Rectal smooth muscle tissue (tissue), 1 donor: ENCODE data around the gene SAT1.

Experiments used
- H3K27ac ChIP-seq: one replicate; pipeline ENCODE4 v1.7.0; 2013; ENCODE audit warnings: low read depth, low read length, inconsistent platforms
- H3K27me3 ChIP-seq: one replicate; pipeline ENCODE4 v1.7.0; 2013; ENCODE audit warnings: low read length; ENCODE audit not compliant: control insufficient read depth, insufficient read depth
- H3K36me3 ChIP-seq: one replicate; pipeline ENCODE4 v1.7.0; 2013; ENCODE audit warnings: low read length; ENCODE audit not compliant: control insufficient read depth, insufficient read depth
- H3K4me1 ChIP-seq: one replicate; pipeline ENCODE4 v1.7.0; 2013; ENCODE audit warnings: low read length; ENCODE audit not compliant: control insufficient read depth, insufficient read depth
- H3K4me3 ChIP-seq: one replicate; pipeline ENCODE4 v1.7.0; 2013; ENCODE audit warnings: low read length
- H3K9ac ChIP-seq: one replicate; pipeline ENCODE4 v1.7.0; 2013; ENCODE audit warnings: low read length

SAT1 gene

DNA sequence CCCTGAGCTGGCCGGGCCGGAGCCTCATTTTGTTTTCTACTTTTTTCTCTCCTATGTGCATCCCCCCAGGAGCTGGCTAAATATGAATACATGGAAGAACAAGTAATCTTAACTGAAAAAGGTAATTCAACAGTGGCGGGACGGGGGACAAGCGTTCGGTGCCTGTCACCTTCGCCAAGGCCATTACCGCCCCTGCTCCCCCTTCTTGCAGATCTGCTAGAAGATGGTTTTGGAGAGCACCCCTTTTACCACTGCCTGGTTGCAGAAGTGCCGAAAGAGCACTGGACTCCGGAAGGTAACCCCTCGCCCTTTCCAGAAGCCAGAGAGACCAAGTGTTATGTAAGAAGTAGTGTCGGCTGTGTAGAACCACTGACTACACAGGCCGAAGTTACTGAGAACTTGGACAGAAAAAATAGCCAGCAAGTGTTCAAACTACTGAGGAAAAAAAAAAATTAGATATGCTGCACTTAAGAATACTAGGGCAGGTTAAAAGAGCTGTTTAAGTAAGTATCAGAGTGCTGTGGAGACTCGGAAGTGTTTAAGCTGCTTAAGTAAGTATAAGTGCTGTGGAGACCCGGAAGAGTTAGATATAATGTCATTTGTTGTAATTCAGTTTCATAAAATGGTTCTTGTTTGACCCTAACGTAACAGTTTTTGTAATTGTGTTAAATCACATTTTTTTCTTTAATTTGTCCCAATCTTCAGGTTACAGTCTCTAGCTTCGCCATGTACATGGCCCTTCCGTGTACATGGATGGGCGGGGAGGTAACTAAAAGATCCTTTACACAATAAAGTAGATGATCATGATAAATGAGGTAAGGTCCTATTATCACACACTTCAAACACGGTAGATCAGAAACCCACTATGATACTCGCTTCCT, 856 bp downstream of the SAT1 start:
- peaks cover 3% of the 10 kb centered on the region for H3K36me3 ChIP-seq
- H3K27me3 ChIP-seq: no peaks in the 10 kb centered on the region
- peak overlapping the region; percentile 96 for H3K4me3 ChIP-seq
- peak overlapping the region; percentile 92 for H3K9ac ChIP-seq
- no peaks in the 10 kb centered on the region for H3K4me1 ChIP-seq
- peak overlapping the region; percentile 97 for H3K27ac ChIP-seq

- H3K27me3 ChIP-seq: no peaks in the 10 kb centered on the region
- H3K27ac ChIP-seq: peak overlapping the region; percentile 97
- H3K9ac ChIP-seq: no peak overlapping the region
- H3K4me3 ChIP-seq: peak overlapping the region; percentile 96
- H3K4me1 ChIP-seq: no peaks in the 10 kb centered on the region
- H3K36me3 ChIP-seq: peaks cover 3% of the 10 kb centered on the region
These were observed 1.7 kb downstream of the SAT1 start for GRCh38 chrX:23784470-23785331.

DNA sequence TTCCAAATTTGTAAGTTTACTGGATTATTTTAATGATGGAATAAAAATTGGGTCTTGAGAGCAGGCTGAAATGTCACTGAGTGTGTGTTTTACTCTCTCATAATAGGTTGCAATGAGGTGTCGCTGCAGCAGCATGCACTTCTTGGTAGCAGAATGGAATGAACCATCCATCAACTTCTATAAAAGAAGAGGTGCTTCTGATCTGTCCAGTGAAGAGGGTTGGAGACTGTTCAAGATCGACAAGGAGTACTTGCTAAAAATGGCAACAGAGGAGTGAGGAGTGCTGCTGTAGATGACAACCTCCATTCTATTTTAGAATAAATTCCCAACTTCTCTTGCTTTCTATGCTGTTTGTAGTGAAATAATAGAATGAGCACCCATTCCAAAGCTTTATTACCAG, 2.6 kb downstream of the SAT1 start:
- Histone ChIP-seq H3K36me3 (peaks cover 3% of the 10 kb centered on the region), H3K27ac (no peak overlapping the region), H3K9ac (no peak overlapping the region), H3K4me3 (no peak overlapping the region), H3K27me3 (no peaks in the 10 kb centered on the region), H3K4me1 (no peaks in the 10 kb centered on the region)

GRCh38 chrX:23786268-23786815, 3.4 kb downstream of the SAT1 start:
- H3K9ac ChIP-seq: no peak overlapping the region
- no peak overlapping the region for H3K4me3 ChIP-seq
- no peaks in the 10 kb centered on the region for H3K4me1 ChIP-seq
- peaks cover 3% of the 10 kb centered on the region for H3K36me3 ChIP-seq
- no peaks in the 10 kb centered on the region for H3K27me3 ChIP-seq
- no peak overlapping the region for H3K27ac ChIP-seq

DNA sequence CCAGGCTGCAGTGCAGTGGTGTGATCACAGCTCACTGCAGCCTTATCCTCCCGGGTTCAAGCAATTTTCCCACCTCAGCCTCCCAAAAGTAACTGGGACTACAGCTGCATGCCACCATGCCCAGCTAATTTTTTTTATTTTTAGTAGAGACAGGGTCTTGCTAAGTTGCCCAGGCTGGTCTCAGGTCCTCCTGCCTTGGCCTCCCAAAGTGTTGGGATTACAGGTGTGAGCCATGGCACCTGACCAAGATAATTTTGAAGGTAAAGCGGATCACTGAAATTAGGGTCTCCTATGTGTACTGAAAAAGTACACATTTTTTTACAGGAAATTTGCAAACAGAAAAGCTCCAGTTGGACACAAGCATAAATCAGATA, 4.8 kb downstream of the SAT1 start:
- Histone ChIP-seq H3K36me3 (peaks cover 3% of the 10 kb centered on the region), H3K27ac (no peak overlapping the region), H3K4me3 (no peak overlapping the region), H3K9ac (no peak overlapping the region), H3K4me1 (no peaks in the 10 kb centered on the region), H3K27me3 (no peaks in the 10 kb centered on the region)

DNA sequence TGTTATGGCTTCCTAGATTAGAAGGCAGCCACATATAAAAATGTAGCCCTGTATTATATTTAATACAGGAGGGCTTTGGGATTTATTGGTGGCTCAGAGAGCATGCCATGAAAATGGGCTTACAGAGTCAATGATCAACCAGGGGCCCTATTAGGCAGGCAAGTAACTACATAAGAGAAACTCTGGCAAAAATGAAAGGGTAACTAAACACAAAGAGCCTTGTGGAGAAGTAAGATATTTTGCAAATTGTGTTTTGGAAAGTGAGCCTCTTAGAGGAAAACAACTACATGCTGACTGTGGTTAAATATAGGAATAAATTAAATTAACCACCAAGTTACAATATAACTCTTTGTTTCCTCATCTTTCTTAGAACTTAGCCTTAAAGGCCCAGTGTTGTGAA, 5.5 kb downstream of the SAT1 start:
- peaks cover 3% of the 10 kb centered on the region for H3K36me3 ChIP-seq
- H3K27me3 ChIP-seq: no peaks in the 10 kb centered on the region
- H3K4me3 ChIP-seq: no peak overlapping the region
- H3K4me1 ChIP-seq: no peaks in the 10 kb centered on the region
- no peak overlapping the region for H3K27ac ChIP-seq
- no peak overlapping the region for H3K9ac ChIP-seq

DNA sequence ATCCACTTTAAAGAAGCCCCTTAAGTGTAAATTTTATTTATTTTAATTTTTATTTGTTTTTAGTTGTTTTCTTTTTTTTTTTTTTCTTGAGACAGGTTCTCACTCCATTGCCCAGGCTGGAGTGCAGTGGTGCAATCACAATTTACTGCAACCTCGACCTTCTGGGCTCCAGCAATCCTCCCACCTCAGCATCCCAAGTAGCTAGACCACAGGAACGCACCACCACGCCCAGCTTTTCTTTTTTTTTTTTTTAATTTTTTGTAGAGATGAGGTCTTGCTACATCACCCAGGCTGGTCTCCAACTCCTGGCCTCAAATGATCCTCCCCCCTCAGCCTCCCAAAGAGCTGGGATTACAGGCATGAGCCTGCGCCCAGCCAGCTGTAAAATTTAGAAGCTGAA, 6.0 kb downstream of the SAT1 start:
- Histone ChIP-seq H3K27ac (no peak overlapping the region), H3K27me3 (no peaks in the 10 kb centered on the region), H3K36me3 (peaks cover 3% of the 10 kb centered on the region), H3K4me1 (no peaks in the 10 kb centered on the region), H3K9ac (no peak overlapping the region), H3K4me3 (no peak overlapping the region)

GRCh38 chrX:23789386-23790154, 6.6 kb downstream of the SAT1 start:
- no peak overlapping the region for H3K27ac ChIP-seq
- H3K27me3 ChIP-seq: no peaks in the 10 kb centered on the region
- no peaks in the 10 kb centered on the region for H3K4me1 ChIP-seq
- H3K36me3 ChIP-seq: peaks cover 3% of the 10 kb centered on the region
- no peak overlapping the region for H3K4me3 ChIP-seq
- no peak overlapping the region for H3K9ac ChIP-seq

DNA sequence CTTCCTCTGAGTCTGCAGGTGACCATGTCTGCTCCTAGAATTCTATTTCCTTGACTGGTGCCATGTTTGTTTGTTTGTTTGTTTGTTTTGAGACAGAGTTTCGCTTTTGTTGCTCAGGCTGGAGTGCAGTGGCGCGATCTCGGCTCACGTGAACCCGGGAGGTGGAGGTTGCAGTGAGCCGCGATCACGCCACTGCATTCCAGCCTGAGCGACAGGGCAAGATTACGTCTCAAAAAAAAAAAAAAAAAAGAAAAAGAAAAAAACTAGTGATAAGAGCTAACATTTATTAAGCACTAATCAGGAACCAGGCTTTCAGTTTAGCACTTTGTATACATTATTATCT, 7.2 kb downstream of the SAT1 start:
- H3K9ac ChIP-seq: no peak overlapping the region
- peaks cover 3% of the 10 kb centered on the region for H3K36me3 ChIP-seq
- H3K27ac ChIP-seq: no peak overlapping the region
- H3K27me3 ChIP-seq: no peaks in the 10 kb centered on the region
- H3K4me1 ChIP-seq: no peaks in the 10 kb centered on the region
- H3K4me3 ChIP-seq: no peak overlapping the region

- Histone ChIP-seq H3K9ac (no peak overlapping the region), H3K4me1 (no peaks in the 10 kb centered on the region), H3K27me3 (no peaks in the 10 kb centered on the region), H3K36me3 (no peaks in the 10 kb centered on the region), H3K27ac (no peak overlapping the region), H3K4me3 (no peak overlapping the region)
These were observed 10.0 kb downstream of the SAT1 start for GRCh38 chrX:23792861-23793553.

DNA sequence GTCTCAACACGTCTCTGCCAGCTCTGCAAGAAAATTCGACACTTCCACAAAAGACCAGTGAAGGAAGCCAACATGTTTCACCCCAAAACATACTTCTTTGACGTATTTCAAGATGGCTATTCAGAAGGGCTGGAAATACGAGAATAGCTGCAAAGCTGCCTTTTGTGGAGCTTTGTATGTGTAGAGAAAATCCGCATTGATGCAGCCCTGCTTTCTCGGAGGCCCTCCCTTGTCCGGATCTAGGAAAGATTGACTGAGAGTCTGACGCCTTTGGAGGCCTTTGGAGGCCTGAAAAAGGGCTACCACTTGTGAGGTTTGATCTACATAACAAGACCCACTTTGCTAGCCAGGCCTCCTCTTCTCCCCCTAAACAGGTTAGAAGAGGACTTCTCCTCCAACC, 12.2 kb downstream of the SAT1 start:
- no peak overlapping the region for H3K27ac ChIP-seq
- no peaks in the 10 kb centered on the region for H3K4me1 ChIP-seq
- H3K36me3 ChIP-seq: no peaks in the 10 kb centered on the region
- no peak overlapping the region for H3K9ac ChIP-seq
- H3K27me3 ChIP-seq: no peaks in the 10 kb centered on the region
- no peak overlapping the region for H3K4me3 ChIP-seq
